NT2/D1 (cell line): ENCODE data around the gene SEPTIN5.

Experiments used
- DNase-seq: peaks from one replicate; pipeline ENCODE4 v3.0.0-alpha.2; 2011; ENCODE audit warnings: low read depth, low spot score
- H3K27me3 ChIP-seq: 2 replicates; pipeline ENCODE4 v1.6.0; 2011; ENCODE audit warnings: mild to moderate bottlenecking; ENCODE audit not compliant: insufficient read length, insufficient read depth
- H3K36me3 ChIP-seq: 2 replicates; pipeline ENCODE4 v1.6.1; 2011; ENCODE audit warnings: mild to moderate bottlenecking, low read length, mixed read lengths; ENCODE audit not compliant: insufficient read depth, insufficient read length
- H3K4me1 ChIP-seq: 2 replicates; pipeline ENCODE4 v1.5.1; 2011; ENCODE audit not compliant: insufficient read depth, insufficient read length
- H3K4me3 ChIP-seq: 2 replicates; pipeline ENCODE4 v1.5.1; 2011; ENCODE audit warnings: low read depth; ENCODE audit not compliant: insufficient read length
- H3K9ac ChIP-seq: 2 replicates; pipeline ENCODE4 v1.6.0; 2011; ENCODE audit warnings: low read depth; ENCODE audit not compliant: insufficient read length
- H3K9me3 ChIP-seq: 2 replicates; pipeline ENCODE4 v1.5.1; 2011; ENCODE audit warnings: mild to moderate bottlenecking, low read length; ENCODE audit not compliant: insufficient read depth
- SUZ12 ChIP-seq: IDR thresholded peaks from 2 replicates; pipeline ENCODE4 v1.6.1; 2011; ENCODE audit not compliant: insufficient read length, insufficient read depth; ENCODE audit errors: extremely low read depth
- YY1 ChIP-seq: IDR thresholded peaks from 2 replicates; pipeline ENCODE4 v1.6.1; 2011; ENCODE audit not compliant: insufficient read length, insufficient read depth
- ZNF274 ChIP-seq: IDR thresholded peaks from 2 replicates; pipeline ENCODE4 v1.6.1; 2011; ENCODE audit warnings: mild to moderate bottlenecking, low read depth, low read length

SEPTIN5 gene

GRCh38 chr22:19720150-19720827 is 6.0 kb downstream of the SEPTIN5 start:
- H3K4me1 ChIP-seq = peaks cover 20% of the 10 kb centered on the region
- H3K4me3 ChIP-seq = no peak overlapping the region
- peaks cover 17% of the 10 kb centered on the region; the same call in 1 of the 2 replicates for H3K9me3 ChIP-seq
- no peak for TF ChIP-seq SUZ12
- TF ChIP-seq ZNF274 = no peak
- TF ChIP-seq YY1 = no peak
- H3K27me3 ChIP-seq = peaks cover 71% of the 10 kb centered on the region
- H3K9ac ChIP-seq = no peak overlapping the region
- DNase-seq = no peak
- peaks cover 17% of the 10 kb centered on the region for H3K36me3 ChIP-seq

GRCh38 chr22:19720999-19721329 is 6.7 kb downstream of the SEPTIN5 start:
- peaks cover 16% of the 10 kb centered on the region for H3K4me1 ChIP-seq
- TF ChIP-seq SUZ12 (no peak), ZNF274 (no peak), YY1 (no peak)
- H3K27me3 ChIP-seq = peaks cover 69% of the 10 kb centered on the region
- H3K4me3 ChIP-seq = no peak overlapping the region
- peaks cover 17% of the 10 kb centered on the region for H3K36me3 ChIP-seq
- DNase-seq = no peak
- no peak overlapping the region for H3K9ac ChIP-seq
- peaks cover 17% of the 10 kb centered on the region; the same call in 1 of the 2 replicates for H3K9me3 ChIP-seq

GRCh38 chr22:19721330-19722177 is 7.3 kb downstream of the SEPTIN5 start:
- Histone ChIP-seq H3K27me3 (peaks cover 63% of the 10 kb centered on the region), H3K9ac (no peak overlapping the region), H3K9me3 (peaks cover 17% of the 10 kb centered on the region; the same call in 1 of the 2 replicates), H3K36me3 (peaks cover 17% of the 10 kb centered on the region), H3K4me1 (peaks cover 16% of the 10 kb centered on the region), H3K4me3 (no peak overlapping the region)
- TF ChIP-seq SUZ12 = no peak
- no peak for TF ChIP-seq YY1
- no peak for DNase-seq

- no peak for DNase-seq
- Histone ChIP-seq H3K4me3 (no peak overlapping the region), H3K4me1 (peaks cover 11% of the 10 kb centered on the region), H3K9ac (no peak overlapping the region), H3K36me3 (peaks cover 17% of the 10 kb centered on the region), H3K9me3 (peaks cover 17% of the 10 kb centered on the region; the same call in 1 of the 2 replicates), H3K27me3 (peaks cover 63% of the 10 kb centered on the region)
- TF ChIP-seq SUZ12 = no peak
- TF ChIP-seq YY1 = no peak
- no peak for TF ChIP-seq ZNF274
Observed at GRCh38 chr22:19722178-19722981, 8.1 kb downstream of the SEPTIN5 start.

GRCh38 chr22:19722982-19723231 is 8.6 kb downstream of the SEPTIN5 start:
- Histone ChIP-seq H3K9me3 (peaks cover 17% of the 10 kb centered on the region; the same call in 1 of the 2 replicates), H3K36me3 (peaks cover 17% of the 10 kb centered on the region), H3K9ac (no peak overlapping the region), H3K4me3 (no peak overlapping the region), H3K27me3 (peaks cover 60% of the 10 kb centered on the region), H3K4me1 (peaks cover 6% of the 10 kb centered on the region)
- no peak for DNase-seq
- TF ChIP-seq ZNF274 = no peak
- TF ChIP-seq SUZ12 = no peak
- TF ChIP-seq YY1 = no peak

GRCh38 chr22:19723232-19723982 is 9.1 kb downstream of the SEPTIN5 start, which contains the start of gene GP1BB:
Gene GP1BB (plus strand): TSS chr22:19723539. CDS start chr22:19723570, 31 bp downstream.
- peaks cover 17% of the 10 kb centered on the region; the same call in 1 of the 2 replicates for H3K9me3 ChIP-seq
- peak within 1 kb of the TSS; percentile 68 for H3K9ac ChIP-seq
- no peak for DNase-seq
- H3K4me1 ChIP-seq = peaks cover 5% of the 10 kb centered on the region
- TF ChIP-seq ZNF274 = no peak
- TF ChIP-seq SUZ12 = no peak
- TF ChIP-seq YY1 = no peak
- peaks cover 58% of the 10 kb centered on the region for H3K27me3 ChIP-seq
- no peak within 1 kb of the TSS for H3K4me3 ChIP-seq
- H3K36me3 ChIP-seq = peaks cover 17% of the 10 kb centered on the region
